ENCODE measurements around the gene GCSAM. TPM values are rescaled to one million over a fixed set of nuclear protein-coding genes. Genes with fewer than 3 reads are reported as not detected.

The GCSAM gene
- total RNA-seq, 4 donors from 2014 or later = 0.52 to 1.8 (median 0.91) TPM; not detected in 1

- no peak overlapping the region for H3K4me3 ChIP-seq (ENCODE audit: low read depth, poor library complexity, severe bottlenecking)
- intact Hi-C loops (cut with DNase I; ENCODE audit: low total_unique reads) = no loop called here
- TF ChIP-seq POLR2A (IDR thresholded peaks at IDR 0.05) (no peak), CTCF (IDR thresholded peaks at IDR 0.05) (no peak)
- WGBS, 2 donors = 83 to 85% methylated on average over 5 of the region's 5 CpGs
- no peak for DNase-seq (ENCODE audit: low spot score in 2 of 2)
Measured at GRCh38 chr3:112133626-112134334, 732 bp upstream of the GCSAM start.

GRCh38 chr3:112132554-112132953 lies 494 bp downstream of the GCSAM start:
- no peak for DNase-seq (ENCODE audit: low spot score in 2 of 2)
- WGBS, 2 donors = 86 to 96% methylated on average over 1 of the region's 1 CpG
- TF ChIP-seq POLR2A (IDR thresholded peaks at IDR 0.05) (no peak), CTCF (IDR thresholded peaks at IDR 0.05) (no peak)
- intact Hi-C loops (cut with DNase I; ENCODE audit: low total_unique reads) = no loop called here
- no peak overlapping the region for H3K4me3 ChIP-seq (ENCODE audit: low read depth, poor library complexity, severe bottlenecking)

- 93 to 96% methylated on average over 3 of the region's 3 CpGs for WGBS, 2 donors
Measured at GRCh38 chr3:112132088-112132487, 960 bp downstream of the GCSAM start.

GRCh38 chr3:112131111-112131510 lies 1.9 kb downstream of the GCSAM start:
- intact Hi-C loops (cut with DNase I; ENCODE audit: low total_unique reads) = no loop called here
- 94 to 96% methylated on average over 3 of the region's 3 CpGs for WGBS, 2 donors
- no peak overlapping the region for H3K4me3 ChIP-seq (ENCODE audit: low read depth, poor library complexity, severe bottlenecking)
- no peak for DNase-seq (ENCODE audit: low spot score in 2 of 2)
- TF ChIP-seq POLR2A (IDR thresholded peaks at IDR 0.05) (no peak), CTCF (IDR thresholded peaks at IDR 0.05) (no peak)

More at GRCh38 chr3:112132088-112132487, 960 bp downstream of the GCSAM start:
- intact Hi-C loops (cut with DNase I; ENCODE audit: low total_unique reads) = no loop called here
- H3K4me3 ChIP-seq (ENCODE audit: low read depth, poor library complexity, severe bottlenecking) = no peak overlapping the region
- no peak for DNase-seq (ENCODE audit: low spot score in 2 of 2)
- no peak for TF ChIP-seq POLR2A (IDR thresholded peaks at IDR 0.05)
- no peak for TF ChIP-seq CTCF (IDR thresholded peaks at IDR 0.05)

- TF ChIP-seq CTCF (IDR thresholded peaks at IDR 0.05) (no peak), POLR2A (IDR thresholded peaks at IDR 0.05) (no peak)
- intact Hi-C loops (cut with DNase I; ENCODE audit: low total_unique reads) = no loop called here
- no peak for DNase-seq (ENCODE audit: low spot score in 2 of 2)
- H3K4me3 ChIP-seq (ENCODE audit: low read depth, poor library complexity, severe bottlenecking) = no peak overlapping the region
- WGBS, 2 donors = 84 to 93% methylated on average over 3 of the region's 3 CpGs
Measured at GRCh38 chr3:112130638-112130993, 2.4 kb downstream of the GCSAM start.

All from lower leg skin (tissue), 4 donors.